Right cardiac atrium (tissue), 5 donors: ENCODE results near the gene ANO10. TPM values are rescaled to one million over a fixed set of nuclear protein-coding genes. Genes with fewer than 3 reads are reported as not detected.
A peak's percentile ranks its signal among the peaks of the same experiment; 100 is the strongest.

Source experiments
- ATAC-seq, 2 donors: fragments of 200-7000 bp; cut with Tn5 transposase; one replicate each; pipeline versions ENCODE4 v1.8.0 to v1.9.1; 2020; ENCODE audit warnings: moderate library complexity in 2 of 2, mild to moderate bottlenecking in 1 of 2
- DNase-seq, 3 donors: peaks; one replicate each; pipeline ENCODE4 v3.0.0-alpha.2; 2020
- H3K27ac ChIP-seq: one replicate; pipeline ENCODE4 v1.5.1; 2013; ENCODE audit warnings: mild to moderate bottlenecking, low read length, control low read depth, moderate library complexity
- H3K27me3 ChIP-seq: one replicate; pipeline ENCODE4 v1.6.1; 2013; ENCODE audit not compliant: control insufficient read depth, insufficient read depth
- H3K4me1 ChIP-seq: one replicate; pipeline ENCODE4 v1.6.1; 2013; ENCODE audit warnings: low read length; ENCODE audit not compliant: control insufficient read depth, insufficient read depth
- H3K4me3 ChIP-seq: one replicate; pipeline ENCODE4 v1.5.1; 2013; ENCODE audit warnings: low read length, control low read depth
- H3K9me3 ChIP-seq: one replicate; pipeline ENCODE4 v1.6.1; 2013; ENCODE audit warnings: low read length; ENCODE audit not compliant: control insufficient read depth
- WGBS: extraction: QIAGEN DNeasy Blood & Tissue Kit; methylation state at CpG from one replicate; pipeline ENCODE4 v1.1.7; 2013; 5-methylcytosine and 5-hydroxymethylcytosine counted together
- intact Hi-C, 4 donors: fragments of 100-400 bp; cut with DNase I; formaldehyde crosslinking; loops; one replicate each; pipeline versions ENCODE4 v1.11.0 to v1.14.0; 2022 to 2023
- polyA plus RNA-seq: library from polyadenylated mRNA; stranded (reverse); fragments of 200-250 nt; gene quantifications from one replicate; pipeline ENCODE4 v1.2.3, GENCODE V29; 2013
- total RNA-seq, 4 donors: library from RNA; stranded (reverse); fragmentation: NEBNext Ultra II Directional; extraction: Animal tissue kit (Norgen Biotek cat#: 25700); gene quantifications; one replicate each; pipeline ENCODE4 v1.2.1, GENCODE V29; 2021
- donor health status: healthy with polysubstance abuse.
- donor health status: DM: no; HTN: yes; CAD: no.
- donor health status: DM: no; HTN: no; CAD: no.
- donor health status: DM: no; HTN: yes; CAD: no; lungs with severe emphysema.
- donor health status: DM: yes; HTN: yes; CAD: no.

Gene ANO10
- total and polyA plus RNA-seq, 5 donors: 9.3 to 16.5 (median 15.8) TPM

DNA sequence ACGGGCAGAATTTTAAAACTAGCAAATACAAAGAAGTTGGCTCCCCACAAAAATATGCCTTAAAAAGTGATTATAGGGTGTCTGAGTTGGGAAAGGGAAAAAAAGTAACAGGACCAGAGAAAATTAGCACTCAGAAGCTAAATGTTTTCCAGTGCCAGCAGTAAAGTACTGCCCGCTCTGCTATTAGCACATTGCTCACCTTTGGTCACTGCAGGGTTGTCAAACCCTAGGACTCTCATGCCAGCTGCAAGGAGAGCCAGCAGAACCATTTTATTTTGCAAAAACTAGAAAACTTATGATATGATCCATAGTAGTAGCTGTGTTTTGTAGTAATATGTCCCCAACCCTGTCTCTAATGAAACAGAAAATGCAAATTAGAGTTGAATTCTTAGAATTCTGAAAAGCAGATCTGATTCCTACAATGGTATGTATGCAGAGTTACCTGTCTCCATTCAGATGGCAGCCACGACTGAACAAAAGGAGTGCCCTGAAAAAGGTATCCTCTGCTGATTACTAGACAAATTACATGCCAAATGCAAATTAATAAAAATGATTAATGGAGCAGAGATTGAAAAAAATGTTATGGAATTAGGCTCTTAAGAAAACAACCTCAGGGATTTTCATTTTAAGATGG is 185.2 kb downstream of the ANO10 start:
- Histone ChIP-seq H3K27me3 (no peaks in the 10 kb centered on the region), H3K4me3 (no peak overlapping the region), H3K9me3 (no peaks in the 10 kb centered on the region), H3K4me1 (peaks cover 3% of the 10 kb centered on the region), H3K27ac (no peak overlapping the region)
- intact Hi-C loops: no loop called here
- ATAC-seq (no peak), DNase-seq (no peak)
- 90% methylated on average over 3 of the region's 3 CpGs for WGBS

- no peak overlapping the region for H3K4me3 ChIP-seq
- H3K9me3 ChIP-seq: no peaks in the 10 kb centered on the region
- intact Hi-C loops: no loop called here
- H3K4me1 ChIP-seq: peaks cover 3% of the 10 kb centered on the region
- no peak for DNase-seq
- H3K27me3 ChIP-seq: no peaks in the 10 kb centered on the region
- H3K27ac ChIP-seq: no peak overlapping the region
- no peak for ATAC-seq
These were observed 186.1 kb downstream of the ANO10 start for GRCh38 chr3:43435706-43436105.

DNA sequence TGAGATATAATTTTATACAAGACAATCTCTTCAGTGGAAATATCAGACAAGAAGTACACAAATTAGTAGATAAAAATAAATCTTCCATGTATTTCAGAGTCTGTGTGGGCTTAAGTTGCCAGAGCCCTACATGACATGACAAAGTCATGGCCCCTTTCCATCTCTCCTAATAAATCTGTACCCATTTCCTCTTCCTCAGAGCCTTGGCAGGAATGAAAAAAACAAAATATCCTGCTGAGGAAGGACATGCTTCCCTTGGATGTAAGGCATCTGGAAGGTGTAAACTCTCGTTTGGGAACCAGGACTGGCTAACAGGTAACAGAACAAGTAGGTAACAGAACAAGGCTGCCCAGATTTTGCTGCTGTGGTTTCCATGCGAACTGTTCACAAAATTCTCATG is 187.4 kb downstream of the ANO10 start:
- intact Hi-C loops: no loop called here
- no peak overlapping the region for H3K4me3 ChIP-seq
- no peaks in the 10 kb centered on the region for H3K9me3 ChIP-seq
- no peak for DNase-seq
- H3K27ac ChIP-seq: no peak overlapping the region
- ATAC-seq: no peak
- H3K27me3 ChIP-seq: no peaks in the 10 kb centered on the region
- peaks cover 3% of the 10 kb centered on the region for H3K4me1 ChIP-seq
- 81% methylated on average over 2 of the region's 2 CpGs for WGBS

- intact Hi-C loops: no loop called here
- H3K27me3 ChIP-seq: no peaks in the 10 kb centered on the region
- DNase-seq: no peak
- 97% methylated on average over 2 of the region's 2 CpGs for WGBS
- no peak overlapping the region for H3K4me3 ChIP-seq
- no peaks in the 10 kb centered on the region for H3K9me3 ChIP-seq
- no peak for ATAC-seq
- peaks cover 3% of the 10 kb centered on the region for H3K4me1 ChIP-seq
- no peak overlapping the region for H3K27ac ChIP-seq
These were observed 189.3 kb downstream of the ANO10 start for GRCh38 chr3:43432462-43432861.

- Histone ChIP-seq H3K27ac (peak overlapping the region; percentile 92), H3K27me3 (no peaks in the 10 kb centered on the region), H3K4me1 (no peaks in the 10 kb centered on the region), H3K4me3 (no peak overlapping the region), H3K9me3 (peaks cover 2% of the 10 kb centered on the region)
- intact Hi-C loops: no loop called here
- DNase-seq (peak; percentile 31 to 73 (median 69)), ATAC-seq (peak; percentile 90 to 91)
- 33% methylated on average over 1 of the region's 1 CpG for WGBS
These were observed 195.4 kb downstream of the ANO10 start for GRCh38 chr3:43426388-43426787.

DNA sequence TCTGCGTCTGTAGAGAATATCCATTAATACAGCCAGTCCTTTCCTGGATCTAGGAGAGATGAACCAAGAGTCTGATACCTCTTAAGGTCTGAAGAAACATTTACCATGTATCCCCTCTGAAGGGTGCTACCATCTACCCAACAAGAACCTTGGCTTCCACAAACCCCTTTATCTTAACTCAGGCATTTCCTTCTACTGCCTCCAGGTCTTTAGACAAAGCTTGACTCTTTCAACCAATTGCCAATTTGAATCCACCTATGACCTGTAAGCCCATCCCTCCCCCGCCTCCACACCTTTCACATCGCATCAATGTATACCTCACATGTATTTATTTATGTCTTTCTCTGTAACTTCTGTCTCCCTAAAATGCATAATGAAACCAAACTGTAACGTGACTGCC is 196.0 kb downstream of the ANO10 start:
- intact Hi-C loops: no loop called here
- H3K4me1 ChIP-seq: no peaks in the 10 kb centered on the region
- ATAC-seq (peak in 1 of 2 donors; percentile 28), DNase-seq (no peak)
- H3K9me3 ChIP-seq: peaks cover 2% of the 10 kb centered on the region
- peak overlapping the region; percentile 92 for H3K27ac ChIP-seq
- no peak overlapping the region for H3K4me3 ChIP-seq
- 86% methylated on average over 4 of the region's 4 CpGs for WGBS
- no peaks in the 10 kb centered on the region for H3K27me3 ChIP-seq

DNA sequence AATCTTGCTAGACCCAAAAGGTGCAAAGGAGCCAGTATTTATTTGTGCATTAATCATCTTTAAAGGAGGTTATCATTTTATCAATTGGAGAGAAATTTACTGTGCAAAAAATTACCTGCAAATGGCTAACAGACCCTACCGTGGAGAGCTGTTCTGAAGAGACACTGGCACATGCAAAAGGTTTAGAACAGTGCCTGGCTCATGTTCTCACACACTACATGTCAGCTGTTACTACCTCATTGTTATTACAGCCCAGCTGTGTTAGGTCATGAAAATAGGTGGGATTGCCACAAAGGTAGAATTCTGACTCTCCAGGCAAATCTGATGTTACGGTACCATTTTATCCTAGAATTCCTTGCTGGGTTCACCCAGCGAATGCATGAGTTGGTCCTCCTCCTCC is 198.2 kb downstream of the ANO10 start:
- DNase-seq: no peak
- peak overlapping the region; percentile 48 for H3K27ac ChIP-seq
- H3K4me1 ChIP-seq: no peaks in the 10 kb centered on the region
- 53% methylated on average over 3 of the region's 3 CpGs for WGBS
- intact Hi-C loops: no loop called here
- H3K4me3 ChIP-seq: no peak overlapping the region
- H3K27me3 ChIP-seq: no peaks in the 10 kb centered on the region
- ATAC-seq: no peak
- peaks cover 2% of the 10 kb centered on the region for H3K9me3 ChIP-seq

DNA sequence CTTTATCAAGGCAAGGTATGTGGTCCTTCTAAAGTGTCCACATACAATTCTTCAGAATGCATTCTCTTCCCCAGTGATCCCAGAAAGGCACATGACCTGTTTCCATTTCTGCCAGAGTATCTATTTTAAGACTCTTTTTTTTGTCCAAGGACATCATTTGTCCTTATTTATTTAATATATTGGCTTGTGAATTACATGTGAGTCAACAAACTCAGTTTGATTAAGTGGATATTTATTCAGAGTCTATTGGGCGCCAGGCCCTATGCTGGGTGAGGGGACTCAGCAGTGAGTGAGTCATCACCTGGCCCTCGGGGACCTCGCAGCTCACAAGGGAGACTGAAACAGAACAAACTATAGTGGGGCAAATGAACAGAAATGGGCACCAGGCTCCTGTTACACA is 198.7 kb downstream of the ANO10 start:
- 76% methylated on average over 3 of the region's 3 CpGs for WGBS
- Histone ChIP-seq H3K9me3 (peaks cover 2% of the 10 kb centered on the region), H3K4me3 (no peak overlapping the region), H3K27me3 (no peaks in the 10 kb centered on the region), H3K27ac (peak overlapping the region; percentile 48), H3K4me1 (no peaks in the 10 kb centered on the region)
- no peak for ATAC-seq
- intact Hi-C loops: no loop called here
- DNase-seq: peak in 2 of 3 donors; percentile 21 to 65

DNA sequence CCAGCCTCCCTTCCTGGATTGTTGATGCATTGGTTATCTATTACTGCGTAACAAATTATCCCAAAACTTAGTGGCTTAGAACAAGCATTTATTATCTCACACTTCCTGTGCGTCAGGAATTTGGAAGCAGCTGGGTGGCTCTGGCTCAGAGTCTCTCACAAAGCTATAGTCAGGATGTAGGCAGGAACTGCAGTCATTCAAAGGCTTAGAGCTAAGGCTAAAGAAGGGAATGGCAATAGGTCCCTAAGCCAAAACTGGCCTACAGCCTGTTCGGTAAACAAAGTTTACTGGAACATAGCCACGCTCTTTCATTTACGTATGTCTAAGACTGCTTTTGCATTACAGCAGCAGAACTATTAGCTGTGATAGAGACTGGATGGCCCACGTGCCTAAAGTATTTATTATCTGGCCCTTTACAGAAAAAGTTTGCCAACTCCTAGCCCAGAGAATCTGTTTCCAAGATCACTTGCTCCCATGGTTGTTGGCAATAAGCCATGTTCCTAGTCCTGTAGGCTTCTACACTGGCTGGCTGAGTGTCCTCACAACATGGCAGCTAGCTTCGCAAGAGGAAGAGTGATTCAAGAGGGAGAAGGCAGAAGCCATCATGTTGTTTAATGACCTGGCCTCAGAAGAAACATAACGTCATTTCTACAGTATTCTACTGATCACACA is 203.1 kb downstream of the ANO10 start:
- Histone ChIP-seq H3K4me3 (no peak overlapping the region), H3K9me3 (no peaks in the 10 kb centered on the region), H3K27me3 (no peaks in the 10 kb centered on the region), H3K27ac (peak overlapping the region; percentile 11), H3K4me1 (no peaks in the 10 kb centered on the region)
- intact Hi-C loops: no loop called here
- DNase-seq: peak in 2 of 3 donors; percentile 33 to 60
- WGBS: 53% methylated on average over 8 of the region's 8 CpGs
- ATAC-seq: peak; percentile 91 to 96

DNA sequence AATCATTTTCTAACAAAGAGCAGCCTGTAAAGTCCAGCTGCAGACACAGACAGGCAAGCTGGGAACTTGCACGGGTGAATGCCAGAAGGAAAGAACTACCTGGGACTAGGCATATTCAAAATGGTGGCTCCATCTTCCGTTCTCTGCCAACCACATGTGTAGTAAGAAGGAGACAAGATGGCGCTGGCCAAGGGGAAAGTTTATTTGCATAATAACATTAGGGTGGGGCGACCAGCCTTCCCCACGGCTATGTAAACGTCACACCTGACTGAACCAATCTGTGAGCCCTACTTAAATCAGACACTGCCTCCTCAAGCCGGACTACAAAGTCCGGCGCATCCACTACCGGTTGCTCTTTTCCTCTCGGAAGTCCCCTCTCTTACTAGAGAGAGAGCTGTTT is 204.7 kb downstream of the ANO10 start:
- ATAC-seq (no peak), DNase-seq (no peak)
- no peak overlapping the region for H3K27ac ChIP-seq
- WGBS: 94% methylated on average over 11 of the region's 11 CpGs
- intact Hi-C loops: no loop called here
- no peak overlapping the region for H3K4me3 ChIP-seq
- H3K4me1 ChIP-seq: no peaks in the 10 kb centered on the region
- no peaks in the 10 kb centered on the region for H3K27me3 ChIP-seq
- no peaks in the 10 kb centered on the region for H3K9me3 ChIP-seq

DNA sequence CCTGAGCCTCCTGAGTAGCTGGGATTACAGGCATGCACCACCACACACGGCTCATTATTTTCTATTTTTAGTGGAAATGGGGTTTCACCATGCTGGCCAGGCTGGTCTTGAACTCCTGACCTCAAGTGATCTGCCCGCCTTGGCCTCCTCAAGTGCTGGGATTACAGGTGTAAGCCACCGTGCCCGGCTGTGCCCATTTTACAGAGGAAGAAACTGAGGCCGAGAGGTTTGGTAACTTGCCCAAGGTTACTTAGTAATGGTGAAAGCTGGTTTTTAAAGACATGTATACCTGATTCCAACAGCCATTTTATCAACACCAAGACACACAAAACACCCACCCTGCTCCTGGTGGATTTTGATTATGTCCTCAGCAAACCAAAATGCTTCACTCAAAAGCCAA is 206.7 kb downstream of the ANO10 start:
- ATAC-seq (no peak), DNase-seq (no peak)
- Histone ChIP-seq H3K27me3 (no peaks in the 10 kb centered on the region), H3K9me3 (no peaks in the 10 kb centered on the region), H3K4me3 (no peak overlapping the region), H3K27ac (no peak overlapping the region), H3K4me1 (no peaks in the 10 kb centered on the region)
- 96% methylated on average over 5 of the region's 5 CpGs for WGBS
- intact Hi-C loops: no loop called here
